ENCODE data around the gene ZEB2.

ZEB2 gene

GRCh38 chr2:144469798-144470197 lies 50.1 kb downstream of the ZEB2 start:
- Histone ChIP-seq H3K36me3 (ENCODE audit: low read length) (no peaks in the 10 kb centered on the region), H3F3A (ENCODE audit: insufficient read depth) (peaks cover 7% of the 10 kb centered on the region; the same call in 1 of the 2 replicates), H4K20me1 (ENCODE audit: low read depth, low read length) (no peaks in the 10 kb centered on the region)

GRCh38 chr2:144468823-144469595 lies 50.9 kb downstream of the ZEB2 start:
- Histone ChIP-seq H3K4me3 (ENCODE audit: insufficient read depth, low read length, poor library complexity, severe bottlenecking) (no peak overlapping the region), H3K9me3 (ENCODE audit: insufficient read depth, low read length) (no peaks in the 10 kb centered on the region), H2AFZ (ENCODE audit: low read depth, low read length, severe bottlenecking) (no peak overlapping the region), H4K20me1 (ENCODE audit: low read depth, low read length) (no peaks in the 10 kb centered on the region), H3K27ac (ENCODE audit: low read depth, low read length) (no peak overlapping the region), H3K27me3 (ENCODE audit: low read length) (no peaks in the 10 kb centered on the region), H3K9me2 (replicated peaks; ENCODE audit: insufficient read depth, low read length) (no peaks in the 10 kb centered on the region), H3K79me2 (ENCODE audit: insufficient read depth, low read length) (no peaks in the 10 kb centered on the region), H3F3A (ENCODE audit: insufficient read depth) (peaks cover 7% of the 10 kb centered on the region; the same call in 1 of the 2 replicates), H3K36me3 (ENCODE audit: low read length) (no peaks in the 10 kb centered on the region), H3K4me2 (ENCODE audit: low read depth, low read length, poor library complexity, severe bottlenecking) (no peak overlapping the region), H3K9ac (ENCODE audit: low read length) (no peak overlapping the region)
- TF ChIP-seq EZH2phosphoT487 (conservative IDR thresholded peaks at IDR 0.05; ENCODE audit: low read length), result no peak
- no peak for TF ChIP-seq CTCF (IDR thresholded peaks at IDR 0.05; ENCODE audit: insufficient read depth, low read length, poor library complexity, severe bottlenecking)

More at GRCh38 chr2:144469798-144470197, 50.1 kb downstream of the ZEB2 start:
- H3K27me3 ChIP-seq (ENCODE audit: low read length), result no peaks in the 10 kb centered on the region
- H3K4me2 ChIP-seq (ENCODE audit: low read depth, low read length, poor library complexity, severe bottlenecking), result no peak overlapping the region
- no peaks in the 10 kb centered on the region for H3K9me3 ChIP-seq (ENCODE audit: insufficient read depth, low read length)
- no peak overlapping the region for H3K4me3 ChIP-seq (ENCODE audit: insufficient read depth, low read length, poor library complexity, severe bottlenecking)
- no peak overlapping the region for H2AFZ ChIP-seq (ENCODE audit: low read depth, low read length, severe bottlenecking)
- no peaks in the 10 kb centered on the region for H3K79me2 ChIP-seq (ENCODE audit: insufficient read depth, low read length)
- no peaks in the 10 kb centered on the region for H3K9me2 ChIP-seq (replicated peaks; ENCODE audit: insufficient read depth, low read length)
- no peak overlapping the region for H3K27ac ChIP-seq (ENCODE audit: low read depth, low read length)
- no peak overlapping the region for H3K9ac ChIP-seq (ENCODE audit: low read length)
- TF ChIP-seq CTCF (IDR thresholded peaks at IDR 0.05; ENCODE audit: insufficient read depth, low read length, poor library complexity, severe bottlenecking) (no peak), EZH2phosphoT487 (conservative IDR thresholded peaks at IDR 0.05; ENCODE audit: low read length) (no peak)

- H3K27ac ChIP-seq (ENCODE audit: low read depth, low read length), result no peak overlapping the region
- H3K9ac ChIP-seq (ENCODE audit: low read length), result no peak overlapping the region
- no peaks in the 10 kb centered on the region for H3K9me2 ChIP-seq (replicated peaks; ENCODE audit: insufficient read depth, low read length)
These were observed 52.3 kb downstream of the ZEB2 start for GRCh38 chr2:144467502-144468137.

More at GRCh38 chr2:144467502-144468137, 52.3 kb downstream of the ZEB2 start:
- H3K9me3 ChIP-seq (ENCODE audit: insufficient read depth, low read length), result no peaks in the 10 kb centered on the region
- no peaks in the 10 kb centered on the region for H3K36me3 ChIP-seq (ENCODE audit: low read length)
- no peaks in the 10 kb centered on the region for H3K27me3 ChIP-seq (ENCODE audit: low read length)
- H4K20me1 ChIP-seq (ENCODE audit: low read depth, low read length), result no peaks in the 10 kb centered on the region
- H2AFZ ChIP-seq (ENCODE audit: low read depth, low read length, severe bottlenecking), result no peak overlapping the region
- no peak overlapping the region for H3K4me2 ChIP-seq (ENCODE audit: low read depth, low read length, poor library complexity, severe bottlenecking)
- TF ChIP-seq EZH2phosphoT487 (conservative IDR thresholded peaks at IDR 0.05; ENCODE audit: low read length) (no peak), CTCF (IDR thresholded peaks at IDR 0.05; ENCODE audit: insufficient read depth, low read length, poor library complexity, severe bottlenecking) (no peak)
- no peaks in the 10 kb centered on the region for H3K79me2 ChIP-seq (ENCODE audit: insufficient read depth, low read length)
- H3F3A ChIP-seq (ENCODE audit: insufficient read depth), result peaks cover 7% of the 10 kb centered on the region; the same call in 1 of the 2 replicates
- no peak overlapping the region for H3K4me3 ChIP-seq (ENCODE audit: insufficient read depth, low read length, poor library complexity, severe bottlenecking)

All from SU-DHL-6 (cell line).